NB4 (cell line): ENCODE measurements around the gene GJD3.

Source experiments
- DNase-seq: peaks from one replicate; pipeline ENCODE4 v3.0.0; 2010; ENCODE audit warnings: low read depth
- H3K4me3 ChIP-seq: one replicate; pipeline ENCODE4 v1.5.1; 2011; ENCODE audit warnings: mild to moderate bottlenecking, low read depth, low read length, moderate library complexity
- MYC ChIP-seq: IDR thresholded peaks from 2 replicates; pipeline ENCODE4 v1.6.1; 2011; ENCODE audit warnings: low read depth, low read length
- POLR2A ChIP-seq: IDR thresholded peaks from 2 replicates; pipeline ENCODE4 v1.6.1; 2011; ENCODE audit warnings: mild to moderate bottlenecking; ENCODE audit not compliant: insufficient read length; ENCODE audit errors: extremely low read depth
- TF ChIP-seq, protein P1 (sequence below): IDR thresholded peaks from 2 replicates; pipeline ENCODE4 v1.6.1; 2011; ENCODE audit warnings: low read depth, low read length
- TF ChIP-seq, protein P2 (sequence below): IDR thresholded peaks from one replicate; pipeline ENCODE4 v1.5.1; 2012; ENCODE audit warnings: low read depth, low read length

Gene GJD3

GRCh38 chr17:40330850-40331470 is 33.6 kb downstream of the GJD3 start:
- no peak for DNase-seq
- TF ChIP-seq, protein P1, sequence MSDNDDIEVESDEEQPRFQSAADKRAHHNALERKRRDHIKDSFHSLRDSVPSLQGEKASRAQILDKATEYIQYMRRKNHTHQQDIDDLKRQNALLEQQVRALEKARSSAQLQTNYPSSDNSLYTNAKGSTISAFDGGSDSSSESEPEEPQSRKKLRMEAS: no peak
- TF ChIP-seq MYC (no peak), POLR2A (no peak)
- TF ChIP-seq, protein P2, sequence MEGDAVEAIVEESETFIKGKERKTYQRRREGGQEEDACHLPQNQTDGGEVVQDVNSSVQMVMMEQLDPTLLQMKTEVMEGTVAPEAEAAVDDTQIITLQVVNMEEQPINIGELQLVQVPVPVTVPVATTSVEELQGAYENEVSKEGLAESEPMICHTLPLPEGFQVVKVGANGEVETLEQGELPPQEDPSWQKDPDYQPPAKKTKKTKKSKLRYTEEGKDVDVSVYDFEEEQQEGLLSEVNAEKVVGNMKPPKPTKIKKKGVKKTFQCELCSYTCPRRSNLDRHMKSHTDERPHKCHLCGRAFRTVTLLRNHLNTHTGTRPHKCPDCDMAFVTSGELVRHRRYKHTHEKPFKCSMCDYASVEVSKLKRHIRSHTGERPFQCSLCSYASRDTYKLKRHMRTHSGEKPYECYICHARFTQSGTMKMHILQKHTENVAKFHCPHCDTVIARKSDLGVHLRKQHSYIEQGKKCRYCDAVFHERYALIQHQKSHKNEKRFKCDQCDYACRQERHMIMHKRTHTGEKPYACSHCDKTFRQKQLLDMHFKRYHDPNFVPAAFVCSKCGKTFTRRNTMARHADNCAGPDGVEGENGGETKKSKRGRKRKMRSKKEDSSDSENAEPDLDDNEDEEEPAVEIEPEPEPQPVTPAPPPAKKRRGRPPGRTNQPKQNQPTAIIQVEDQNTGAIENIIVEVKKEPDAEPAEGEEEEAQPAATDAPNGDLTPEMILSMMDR: no peak
- no peak overlapping the region for H3K4me3 ChIP-seq

GRCh38 chr17:40329839-40330794 is 34.4 kb downstream of the GJD3 start:
- TF ChIP-seq POLR2A: no peak
- TF ChIP-seq MYC: peak; percentile 57
- TF ChIP-seq, protein P2: no peak
- TF ChIP-seq, protein P1: peak; percentile 32; the same call in 1 of the 2 replicates
- DNase-seq: peak; percentile 87
- peak overlapping the region; percentile 25 for H3K4me3 ChIP-seq

DNA sequence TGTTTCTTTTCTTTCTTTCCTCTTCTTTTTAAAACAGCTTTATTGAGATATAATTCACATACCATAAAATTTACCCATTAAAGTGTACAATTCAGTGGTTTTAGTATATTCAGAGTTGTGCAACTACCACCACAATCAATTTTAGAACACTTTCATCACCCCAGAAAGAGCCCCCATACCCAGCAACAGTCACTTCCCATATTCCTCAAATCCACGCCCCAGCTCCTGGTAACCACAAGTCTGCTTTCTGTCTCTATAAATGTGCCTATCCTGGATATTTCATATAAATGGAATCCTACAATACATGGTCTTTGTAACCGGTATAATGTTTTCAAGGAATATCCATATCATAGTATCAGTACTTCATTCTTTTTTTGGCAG is 36.2 kb downstream of the GJD3 start:
- H3K4me3 ChIP-seq: no peak overlapping the region
- TF ChIP-seq, protein P1: no peak
- TF ChIP-seq, protein P2: no peak
- TF ChIP-seq MYC (no peak), POLR2A (no peak)
- peak; percentile 67 for DNase-seq

- TF ChIP-seq MYC: no peak
- no peak overlapping the region for H3K4me3 ChIP-seq
- no peak for DNase-seq
These were observed 36.7 kb downstream of the GJD3 start for GRCh38 chr17:40327735-40328385.

- DNase-seq: no peak
- H3K4me3 ChIP-seq: no peak overlapping the region
- TF ChIP-seq, protein P2: no peak
- TF ChIP-seq MYC (no peak), POLR2A (no peak)
- TF ChIP-seq, protein P1: no peak
These were observed 37.2 kb downstream of the GJD3 start for GRCh38 chr17:40327244-40327729.
